ENCODE data around the gene PCARE. TPM values are rescaled to one million over a fixed set of nuclear protein-coding genes. Genes with fewer than 3 reads are reported as not detected.

Gene PCARE
- total RNA-seq, 2 donors from 2014 or later, result not detected

DNA sequence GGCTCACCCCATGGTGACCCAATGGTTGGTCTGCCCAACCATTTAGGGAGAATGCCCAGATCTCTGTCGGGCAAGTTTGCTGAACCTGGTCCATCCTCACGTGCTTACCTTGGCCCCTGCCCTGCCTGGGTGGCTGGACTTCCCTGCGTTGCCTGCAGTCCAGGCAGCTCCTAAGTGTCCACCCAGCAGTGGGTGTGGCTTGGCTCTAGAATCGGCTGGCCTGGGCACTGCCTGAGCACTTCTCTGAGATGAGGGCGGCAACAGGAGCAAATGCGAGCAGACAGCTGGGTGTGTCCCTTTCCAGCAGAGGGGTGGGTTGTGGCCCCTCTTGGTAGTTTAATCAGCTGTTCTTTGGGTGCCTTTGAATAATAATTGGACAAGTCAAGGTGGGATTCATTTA, 11.3 kb downstream of the PCARE start:
- Histone ChIP-seq H3K27me3 (replicated peaks; ENCODE audit: insufficient read depth) (no peaks in the 10 kb centered on the region), H3K9me3 (no peaks in the 10 kb centered on the region), H3K36me3 (no peaks in the 10 kb centered on the region), H3K4me1 (replicated peaks) (peaks cover 3% of the 10 kb centered on the region), H3K4me3 (no peak overlapping the region), H3K27ac (peak overlapping the region in 1 of 2 donors; percentile 71)
- intact Hi-C loops (cut with DNase I), result loop anchor here (5.0 to 10.0 kb wide), 2 partner anchors 51 to 52 kb away; partner anchors contain the start of gene CLIP4
- TF ChIP-seq, protein P1, sequence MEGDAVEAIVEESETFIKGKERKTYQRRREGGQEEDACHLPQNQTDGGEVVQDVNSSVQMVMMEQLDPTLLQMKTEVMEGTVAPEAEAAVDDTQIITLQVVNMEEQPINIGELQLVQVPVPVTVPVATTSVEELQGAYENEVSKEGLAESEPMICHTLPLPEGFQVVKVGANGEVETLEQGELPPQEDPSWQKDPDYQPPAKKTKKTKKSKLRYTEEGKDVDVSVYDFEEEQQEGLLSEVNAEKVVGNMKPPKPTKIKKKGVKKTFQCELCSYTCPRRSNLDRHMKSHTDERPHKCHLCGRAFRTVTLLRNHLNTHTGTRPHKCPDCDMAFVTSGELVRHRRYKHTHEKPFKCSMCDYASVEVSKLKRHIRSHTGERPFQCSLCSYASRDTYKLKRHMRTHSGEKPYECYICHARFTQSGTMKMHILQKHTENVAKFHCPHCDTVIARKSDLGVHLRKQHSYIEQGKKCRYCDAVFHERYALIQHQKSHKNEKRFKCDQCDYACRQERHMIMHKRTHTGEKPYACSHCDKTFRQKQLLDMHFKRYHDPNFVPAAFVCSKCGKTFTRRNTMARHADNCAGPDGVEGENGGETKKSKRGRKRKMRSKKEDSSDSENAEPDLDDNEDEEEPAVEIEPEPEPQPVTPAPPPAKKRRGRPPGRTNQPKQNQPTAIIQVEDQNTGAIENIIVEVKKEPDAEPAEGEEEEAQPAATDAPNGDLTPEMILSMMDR (IDR thresholded peaks at IDR 0.05), result no peak
- TF ChIP-seq POLR2AphosphoS5 (IDR thresholded peaks at IDR 0.05), result no peak
- no peak for TF ChIP-seq POLR2A (IDR thresholded peaks at IDR 0.05)
- 64% methylated on average over 6 of the region's 6 CpGs for WGBS
- no peak for DNase-seq (ENCODE audit: low spot score)

DNA sequence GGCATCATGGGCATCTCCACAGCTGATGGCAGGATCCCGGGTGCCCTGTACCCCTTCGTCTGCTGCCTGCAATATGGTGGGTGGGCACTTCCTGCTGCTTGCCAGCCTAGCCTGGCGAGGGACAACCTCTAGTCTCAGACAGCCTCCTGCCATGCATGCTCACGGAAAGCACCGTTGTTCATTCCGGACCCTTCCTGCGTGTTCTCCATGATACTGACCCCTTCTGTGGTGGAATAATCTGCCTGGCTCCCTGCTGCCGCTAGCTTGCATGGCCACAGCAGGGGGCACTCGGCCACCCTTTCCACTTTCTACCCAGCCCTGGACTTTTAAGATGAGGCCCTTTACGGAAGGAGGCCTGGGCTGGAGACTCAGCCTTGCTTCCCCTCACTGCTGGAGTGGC, 12.0 kb downstream of the PCARE start:
- Histone ChIP-seq H3K27me3 (replicated peaks; ENCODE audit: insufficient read depth) (no peaks in the 10 kb centered on the region), H3K4me3 (no peak overlapping the region), H3K4me1 (replicated peaks) (peaks cover 3% of the 10 kb centered on the region), H3K9me3 (no peaks in the 10 kb centered on the region), H3K36me3 (no peaks in the 10 kb centered on the region), H3K27ac (no peak overlapping the region)
- DNase-seq (ENCODE audit: low spot score), result no peak
- WGBS, result 97% methylated on average over 10 of the region's 10 CpGs
- TF ChIP-seq POLR2AphosphoS5 (IDR thresholded peaks at IDR 0.05) (no peak), POLR2A (IDR thresholded peaks at IDR 0.05) (no peak)
- TF ChIP-seq, protein P1 (IDR thresholded peaks at IDR 0.05), result no peak
- intact Hi-C loops (cut with DNase I), result loop anchor here (5.0 to 10.0 kb wide), 2 partner anchors 50 to 52 kb away; partner anchors contain the start of gene CLIP4

DNA sequence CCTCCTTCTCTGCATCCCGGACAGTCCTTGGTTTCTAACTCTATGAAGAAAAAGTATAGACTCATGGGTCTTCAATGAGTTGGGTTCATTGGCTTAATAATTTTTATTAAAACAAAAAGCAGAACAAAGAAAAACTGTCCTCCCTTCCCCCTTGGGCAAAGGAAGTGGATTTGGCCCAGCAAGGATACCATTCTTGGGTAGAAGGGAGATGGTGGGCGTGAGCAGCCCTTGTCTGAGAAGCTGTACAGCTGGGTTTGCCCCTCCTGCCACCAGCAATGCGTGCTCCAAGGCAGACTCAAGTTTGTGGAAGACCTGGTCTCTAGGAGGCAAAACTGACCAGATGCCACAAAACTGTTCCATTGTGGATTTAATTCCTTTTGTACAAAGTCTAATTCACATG, 12.7 kb downstream of the PCARE start:
- TF ChIP-seq, protein P1 (IDR thresholded peaks at IDR 0.05), result no peak
- TF ChIP-seq POLR2A (IDR thresholded peaks at IDR 0.05) (no peak), POLR2AphosphoS5 (IDR thresholded peaks at IDR 0.05) (no peak)
- no peaks in the 10 kb centered on the region for H3K27me3 ChIP-seq (replicated peaks; ENCODE audit: insufficient read depth)
- DNase-seq (ENCODE audit: low spot score), result no peak
- no peak overlapping the region for H3K4me3 ChIP-seq
- intact Hi-C loops (cut with DNase I), result loop anchor here (5.0 to 10.0 kb wide), 2 partner anchors 49 to 53 kb away; partner anchors contain the start of gene CLIP4
- H3K27ac ChIP-seq, result no peak overlapping the region
- 100% methylated on average over 3 of the region's 3 CpGs for WGBS
- H3K36me3 ChIP-seq, result no peaks in the 10 kb centered on the region
- H3K4me1 ChIP-seq (replicated peaks), result peaks cover 3% of the 10 kb centered on the region
- H3K9me3 ChIP-seq, result no peaks in the 10 kb centered on the region

DNA sequence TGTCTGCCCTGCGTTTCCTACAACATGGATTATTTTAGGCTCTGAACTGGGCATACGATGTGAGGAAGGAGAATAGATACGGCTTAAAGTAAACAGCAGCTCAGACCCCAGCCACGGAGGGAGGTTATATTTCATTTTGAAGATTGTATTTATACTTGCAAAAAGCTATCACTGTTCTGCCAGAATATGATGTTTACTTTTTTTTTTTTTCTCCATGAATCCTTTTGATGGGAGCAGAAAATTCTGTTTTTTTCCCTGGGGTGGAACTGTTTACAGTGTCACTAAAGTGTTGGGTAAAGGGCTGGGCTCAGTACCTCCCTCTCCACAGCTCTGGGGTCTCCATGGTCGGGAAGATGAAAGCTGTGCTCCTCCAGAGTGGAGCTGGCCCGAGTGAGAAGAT, 13.1 kb downstream of the PCARE start:
- no peaks in the 10 kb centered on the region for H3K27me3 ChIP-seq (replicated peaks; ENCODE audit: insufficient read depth)
- no peak for DNase-seq (ENCODE audit: low spot score)
- no peaks in the 10 kb centered on the region for H3K9me3 ChIP-seq
- intact Hi-C loops (cut with DNase I), result loop anchor here (5.0 to 10.0 kb wide), 2 partner anchors 49 to 54 kb away; partner anchors contain the start of gene CLIP4
- 34% methylated on average over 6 of the region's 6 CpGs for WGBS
- H3K36me3 ChIP-seq, result no peaks in the 10 kb centered on the region
- H3K27ac ChIP-seq, result no peak overlapping the region
- H3K4me1 ChIP-seq (replicated peaks), result peaks cover 3% of the 10 kb centered on the region
- no peak overlapping the region for H3K4me3 ChIP-seq
- no peak for TF ChIP-seq POLR2A (IDR thresholded peaks at IDR 0.05)
- no peak for TF ChIP-seq POLR2AphosphoS5 (IDR thresholded peaks at IDR 0.05)
- TF ChIP-seq, protein P1 (IDR thresholded peaks at IDR 0.05), result no peak

DNA sequence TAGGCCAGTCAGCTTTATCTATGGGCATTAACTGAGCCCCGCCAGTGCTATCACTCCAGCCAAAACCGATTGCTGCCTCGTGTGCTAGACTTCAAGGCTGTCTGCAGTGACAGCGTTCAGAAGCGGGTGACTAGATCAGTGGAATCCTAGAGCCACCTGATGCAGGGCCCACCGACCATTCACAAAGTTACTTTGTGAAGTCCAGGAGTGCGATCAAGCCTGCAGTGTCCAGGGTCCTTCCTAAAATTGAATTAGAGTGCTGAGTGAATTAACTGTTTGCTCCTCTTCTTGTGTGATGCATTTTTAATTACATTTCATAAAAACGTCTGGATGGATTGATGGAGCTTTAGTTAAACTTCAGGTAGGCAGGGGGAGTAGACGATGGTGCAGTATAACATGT, 13.9 kb downstream of the PCARE start:
- TF ChIP-seq POLR2AphosphoS5 (IDR thresholded peaks at IDR 0.05) (no peak), POLR2A (IDR thresholded peaks at IDR 0.05) (no peak)
- TF ChIP-seq, protein P1 (IDR thresholded peaks at IDR 0.05), result no peak
- H3K36me3 ChIP-seq, result no peaks in the 10 kb centered on the region
- intact Hi-C loops (cut with DNase I), result loop anchor here (5.0 to 10.0 kb wide), 2 partner anchors 48 to 54 kb away; partner anchors contain the start of gene CLIP4
- no peak overlapping the region for H3K4me3 ChIP-seq
- no peaks in the 10 kb centered on the region for H3K9me3 ChIP-seq
- H3K27me3 ChIP-seq (replicated peaks; ENCODE audit: insufficient read depth), result no peaks in the 10 kb centered on the region
- no peak overlapping the region for H3K27ac ChIP-seq
- WGBS, result 72% methylated on average over 9 of the region's 9 CpGs
- H3K4me1 ChIP-seq (replicated peaks), result peaks cover 3% of the 10 kb centered on the region
- DNase-seq (ENCODE audit: low spot score), result no peak

Data from prostate gland (tissue), 2 donors.